ENCODE data around the gene UHRF2. TPM values are rescaled to one million over a fixed set of nuclear protein-coding genes. Genes with fewer than 3 reads are reported as not detected.
"Not testable (repeated sequence)": the region's sequence is repeated elsewhere in the genome, so short reads cannot be mapped to it uniquely, and the experiment has no call there.

The UHRF2 gene
- total RNA-seq, 1 donor from 2014 or later: 61.1 TPM

GRCh38 chr9:6426117-6426516 is 13.1 kb downstream of the UHRF2 start:
- no peak for DNase-seq (ENCODE audit: low read depth in 2 of 2)

- DNase-seq (ENCODE audit: low read depth in 2 of 2): no peak
Measured at GRCh38 chr9:6428940-6429889, 16.2 kb downstream of the UHRF2 start.

- no peak for DNase-seq (ENCODE audit: low read depth in 2 of 2)
Measured at GRCh38 chr9:6431038-6431437, 18.0 kb downstream of the UHRF2 start.

GRCh38 chr9:6433410-6433809 is 20.4 kb downstream of the UHRF2 start:
- peak in 1 of 2 donors; percentile 46 for DNase-seq (ENCODE audit: low read depth in 2 of 2)

GRCh38 chr9:6439051-6439703 is 26.2 kb downstream of the UHRF2 start:
- DNase-seq (ENCODE audit: low read depth in 2 of 2): no peak

- DNase-seq (ENCODE audit: low read depth in 2 of 2): no peak
Measured at GRCh38 chr9:6440405-6440804, 27.4 kb downstream of the UHRF2 start.

- DNase-seq (ENCODE audit: low read depth in 2 of 2): peak in 1 of 2 donors; percentile 7
Measured at GRCh38 chr9:6441269-6441668, 28.3 kb downstream of the UHRF2 start.

GRCh38 chr9:6443661-6444060 is 30.7 kb downstream of the UHRF2 start:
- DNase-seq (ENCODE audit: low read depth in 2 of 2): no peak

- DNase-seq (ENCODE audit: low read depth in 2 of 2): no peak
Measured at GRCh38 chr9:6444128-6444527, 31.1 kb downstream of the UHRF2 start.

- DNase-seq (ENCODE audit: low read depth in 2 of 2): no peak
Measured at GRCh38 chr9:6449086-6449485, 36.1 kb downstream of the UHRF2 start.

- DNase-seq (ENCODE audit: low read depth in 2 of 2): peak; percentile 31 to 40
Measured at GRCh38 chr9:6449645-6450044, 36.6 kb downstream of the UHRF2 start.

- DNase-seq (ENCODE audit: low read depth in 2 of 2): peak; percentile 53 to 67
Measured at GRCh38 chr9:6450641-6451375, 37.8 kb downstream of the UHRF2 start.

GRCh38 chr9:6455292-6455691 is 42.3 kb downstream of the UHRF2 start:
- DNase-seq (ENCODE audit: low read depth in 2 of 2): not testable (repeated sequence)

GRCh38 chr9:6458704-6459103 is 45.7 kb downstream of the UHRF2 start:
- not testable (repeated sequence) for DNase-seq (ENCODE audit: low read depth in 2 of 2)

GRCh38 chr9:6459718-6460117 is 46.7 kb downstream of the UHRF2 start:
- DNase-seq (ENCODE audit: low read depth in 2 of 2): no peak

- no peak for DNase-seq (ENCODE audit: low read depth in 2 of 2)
Measured at GRCh38 chr9:6460189-6460768, 47.3 kb downstream of the UHRF2 start.

GRCh38 chr9:6461619-6462018 is 48.6 kb downstream of the UHRF2 start:
- no peak for DNase-seq (ENCODE audit: low read depth in 2 of 2)

GRCh38 chr9:6467006-6467625 is 54.1 kb downstream of the UHRF2 start:
- DNase-seq (ENCODE audit: low read depth in 2 of 2): peak; percentile 65 to 70

- no peak for DNase-seq (ENCODE audit: low read depth in 2 of 2)
Measured at GRCh38 chr9:6471231-6471850, 58.3 kb downstream of the UHRF2 start.

- no peak for DNase-seq (ENCODE audit: low read depth in 2 of 2)
Measured at GRCh38 chr9:6473151-6473550, 60.2 kb downstream of the UHRF2 start.

GRCh38 chr9:6479959-6480358 is 67.0 kb downstream of the UHRF2 start:
- no peak for DNase-seq (ENCODE audit: low read depth in 2 of 2)
